GM23248 (cell line): ENCODE measurements around the gene BPIFB3.

Source experiments
- EZH2 ChIP-seq: fragments of 200-600 bp; sonication (generic); IDR thresholded peaks from 2 replicates; pipeline ENCODE4 v1.6.1; 2018; ENCODE audit warnings: antibody characterized with exemption, mild to moderate bottlenecking; ENCODE audit not compliant: insufficient read depth, poor library complexity, severe bottlenecking
- EZH2phosphoT487 ChIP-seq: fragments of 200-600 bp; sonication (generic); IDR thresholded peaks from 2 replicates; pipeline ENCODE4 v1.6.1; 2018; ENCODE audit warnings: antibody characterized with exemption, moderate library complexity, mild to moderate bottlenecking, low read depth; ENCODE audit not compliant: insufficient read depth

DNA sequence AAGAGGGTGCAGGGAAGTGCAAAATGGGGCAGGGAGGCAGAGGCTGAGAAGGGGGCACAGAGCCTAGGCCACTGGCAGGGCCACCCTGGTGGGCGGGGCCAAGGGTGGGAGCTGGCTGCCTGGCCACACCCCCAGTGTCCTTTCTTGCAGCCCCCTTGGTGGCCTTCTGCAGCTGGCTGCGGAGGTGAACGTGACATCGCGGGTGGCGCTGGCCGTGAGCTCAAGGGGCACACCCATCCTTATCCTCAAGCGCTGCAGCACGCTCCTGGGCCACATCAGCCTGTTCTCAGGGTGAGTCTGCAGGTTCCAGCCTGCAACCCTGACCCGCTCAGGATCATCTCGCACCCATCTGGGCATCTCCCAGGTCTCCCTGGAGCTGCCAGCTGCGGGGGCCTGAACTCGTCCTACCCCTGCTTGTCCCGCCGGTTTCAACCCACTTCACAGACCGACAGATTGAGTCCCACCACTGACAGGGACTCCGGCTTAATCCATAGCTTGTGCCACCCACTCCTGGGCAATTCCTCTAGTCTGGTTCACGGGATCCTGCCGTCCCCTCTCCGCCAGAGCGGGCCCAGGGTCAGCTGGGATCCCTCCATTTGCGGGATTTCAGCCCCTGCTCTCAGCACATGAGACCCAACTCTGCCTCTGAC lies 6.2 kb downstream of the BPIFB3 start:
- no peak for TF ChIP-seq EZH2
- TF ChIP-seq EZH2phosphoT487: no peak
